Measurements from ENCODE around the gene STAB2. TPM values are rescaled to one million over a fixed set of nuclear protein-coding genes. Genes with fewer than 3 reads are reported as not detected.
A peak's percentile ranks its signal among the peaks of the same experiment; 100 is the strongest.

Gene STAB2
- total RNA-seq, 4 donors from 2014 or later = 0.95 TPM; not detected in 3

- H3K4me3 ChIP-seq = no peak overlapping the region
- TF ChIP-seq, protein P1, sequence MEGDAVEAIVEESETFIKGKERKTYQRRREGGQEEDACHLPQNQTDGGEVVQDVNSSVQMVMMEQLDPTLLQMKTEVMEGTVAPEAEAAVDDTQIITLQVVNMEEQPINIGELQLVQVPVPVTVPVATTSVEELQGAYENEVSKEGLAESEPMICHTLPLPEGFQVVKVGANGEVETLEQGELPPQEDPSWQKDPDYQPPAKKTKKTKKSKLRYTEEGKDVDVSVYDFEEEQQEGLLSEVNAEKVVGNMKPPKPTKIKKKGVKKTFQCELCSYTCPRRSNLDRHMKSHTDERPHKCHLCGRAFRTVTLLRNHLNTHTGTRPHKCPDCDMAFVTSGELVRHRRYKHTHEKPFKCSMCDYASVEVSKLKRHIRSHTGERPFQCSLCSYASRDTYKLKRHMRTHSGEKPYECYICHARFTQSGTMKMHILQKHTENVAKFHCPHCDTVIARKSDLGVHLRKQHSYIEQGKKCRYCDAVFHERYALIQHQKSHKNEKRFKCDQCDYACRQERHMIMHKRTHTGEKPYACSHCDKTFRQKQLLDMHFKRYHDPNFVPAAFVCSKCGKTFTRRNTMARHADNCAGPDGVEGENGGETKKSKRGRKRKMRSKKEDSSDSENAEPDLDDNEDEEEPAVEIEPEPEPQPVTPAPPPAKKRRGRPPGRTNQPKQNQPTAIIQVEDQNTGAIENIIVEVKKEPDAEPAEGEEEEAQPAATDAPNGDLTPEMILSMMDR (IDR thresholded peaks at IDR 0.05) = no peak
- TF ChIP-seq POLR2A (IDR thresholded peaks at IDR 0.05) = no peak
- H3K36me3 ChIP-seq = no peaks in the 10 kb centered on the region
- H3K27ac ChIP-seq = no peak overlapping the region
- DNase-seq = no peak
- WGBS, 2 donors = 59% methylated on average over 3 of the region's 3 CpGs
- H3K27me3 ChIP-seq = peaks cover 0 to 18% (median 0%) of the 10 kb centered on the region in 4 donors
- no peaks in the 10 kb centered on the region for H3K4me1 ChIP-seq
- intact Hi-C loops (cut with DNase I) = loop anchor here (10.0 kb wide), 1 partner anchor 603 kb away; no protein-coding TSS in a partner anchor
- H3K9me3 ChIP-seq = no peaks in the 10 kb centered on the region
Measured at GRCh38 chr12:103547376-103547775, 39.7 kb upstream of the STAB2 start.

- Histone ChIP-seq H3K4me1 (no peaks in the 10 kb centered on the region), H3K4me3 (no peak overlapping the region), H3K27ac (no peak overlapping the region), H3K27me3 (peaks cover 0 to 24% (median 0%) of the 10 kb centered on the region in 4 donors), H3K36me3 (no peaks in the 10 kb centered on the region), H3K9me3 (no peaks in the 10 kb centered on the region)
- intact Hi-C loops (cut with DNase I) = loop anchor here (10.0 kb wide), 1 partner anchor 603 kb away; no protein-coding TSS in a partner anchor
- no peak for TF ChIP-seq POLR2A (IDR thresholded peaks at IDR 0.05)
- TF ChIP-seq, protein P1 (IDR thresholded peaks at IDR 0.05) = no peak
- WGBS, 2 donors = 61 to 65% methylated on average over 6 of the region's 6 CpGs
- DNase-seq = no peak
Measured at GRCh38 chr12:103547929-103548328, 39.1 kb upstream of the STAB2 start.

DNA sequence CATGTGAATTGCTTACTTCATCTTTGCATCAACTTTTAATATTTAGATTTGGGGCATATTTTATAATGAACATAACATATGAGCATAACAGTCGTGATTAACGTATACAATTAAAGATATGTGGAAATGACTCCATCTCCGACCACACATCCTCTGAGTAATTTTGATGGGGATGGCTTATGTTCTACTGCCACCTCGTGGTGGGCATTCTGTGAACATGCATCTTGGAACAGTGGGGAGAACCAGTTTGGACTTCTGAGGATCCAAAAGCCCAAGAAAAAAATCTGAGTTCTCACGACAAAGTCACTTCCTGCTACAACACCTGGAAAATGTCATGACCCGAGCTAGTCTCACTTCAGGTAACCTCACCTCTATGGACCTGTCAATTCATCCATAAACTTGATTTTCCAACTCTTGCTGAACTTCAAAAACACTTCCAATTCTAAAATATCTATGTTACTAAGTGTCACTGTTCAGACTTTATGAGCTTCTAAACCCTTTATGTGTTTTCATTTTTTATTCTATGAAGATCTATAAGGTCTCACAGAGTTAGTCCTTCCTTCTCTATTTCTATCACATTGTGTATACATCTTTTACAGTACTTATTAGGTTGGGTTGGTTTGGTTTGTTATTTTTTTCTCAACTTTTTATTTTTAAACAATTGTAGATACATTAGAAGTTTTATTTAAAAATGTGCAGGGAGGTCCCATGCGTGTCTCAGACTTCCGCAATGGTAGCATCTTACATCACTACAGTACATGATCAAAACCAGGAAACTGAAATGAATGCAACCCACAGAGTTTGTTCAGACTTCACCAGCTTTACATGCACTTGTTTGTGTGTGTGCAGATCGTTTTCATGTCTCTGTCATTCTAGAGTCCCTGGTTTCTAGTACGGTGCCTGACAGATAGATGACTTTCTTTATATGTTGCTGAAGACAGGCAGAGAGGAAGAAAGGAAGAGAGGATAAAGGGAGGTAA is 38.2 kb upstream of the STAB2 start:
- H3K9me3 ChIP-seq = no peaks in the 10 kb centered on the region
- H3K4me3 ChIP-seq = no peak overlapping the region
- WGBS, 2 donors = 24 to 27% methylated on average over 10 of the region's 10 CpGs
- TF ChIP-seq, protein P1 (IDR thresholded peaks at IDR 0.05) = peak; percentile 69 to 87 (median 78)
- TF ChIP-seq POLR2A (IDR thresholded peaks at IDR 0.05) = no peak
- H3K36me3 ChIP-seq = no peaks in the 10 kb centered on the region
- H3K27me3 ChIP-seq = peaks cover 0 to 31% (median 0%) of the 10 kb centered on the region in 4 donors
- H3K4me1 ChIP-seq = no peaks in the 10 kb centered on the region
- no peak for DNase-seq
- no peak overlapping the region for H3K27ac ChIP-seq
- intact Hi-C loops (cut with DNase I) = loop anchor here (10.0 kb wide), 1 partner anchor 604 kb away; no protein-coding TSS in a partner anchor

DNA sequence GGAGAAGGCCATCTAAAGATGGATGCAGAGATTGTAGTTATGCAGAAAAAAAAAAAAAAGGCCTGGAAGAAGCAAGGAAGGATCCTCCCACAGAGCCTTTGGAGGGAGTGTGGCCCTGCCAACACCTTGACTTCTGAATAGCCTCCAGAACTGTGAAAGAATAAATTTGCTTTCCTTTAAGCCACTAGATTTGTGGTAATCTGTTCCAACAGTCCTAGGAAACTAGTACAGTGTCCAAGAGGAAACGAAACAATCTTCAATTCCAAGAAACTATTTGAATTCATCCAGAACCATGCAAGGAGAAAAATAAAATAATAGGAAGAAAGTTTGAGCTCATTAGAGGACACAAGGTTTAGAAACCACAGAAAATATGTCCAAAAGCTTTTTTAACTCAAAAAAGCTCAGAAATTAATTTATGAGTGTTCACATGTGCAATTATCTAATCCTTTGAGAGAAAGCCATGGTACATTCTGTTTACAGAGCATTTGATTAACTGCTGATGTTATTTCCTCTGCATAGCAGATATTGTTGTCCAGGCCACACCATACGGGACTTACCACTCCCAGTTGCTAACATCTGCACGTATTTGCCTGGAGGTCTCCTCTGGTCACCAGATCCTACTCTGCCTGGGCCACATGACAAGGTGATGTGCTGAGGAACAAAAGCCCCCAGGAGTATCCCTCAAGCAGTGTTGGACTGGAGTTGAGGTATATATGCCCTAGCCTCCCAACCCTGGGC is 30.0 kb upstream of the STAB2 start:
- Histone ChIP-seq H3K27me3 (peaks cover 0 to 32% (median 0%) of the 10 kb centered on the region in 4 donors), H3K36me3 (no peaks in the 10 kb centered on the region), H3K4me3 (no peak overlapping the region), H3K9me3 (no peaks in the 10 kb centered on the region), H3K4me1 (peaks cover 0 to 7% (median 0%) of the 10 kb centered on the region in 3 donors), H3K27ac (peak overlapping the region in 3 of 4 donors; percentile 42 to 80 (median 64))
- no peak for DNase-seq
- 41 to 46% methylated on average over 3 of the region's 3 CpGs for WGBS, 2 donors
- TF ChIP-seq, protein P1 (IDR thresholded peaks at IDR 0.05) = no peak
- no peak for TF ChIP-seq POLR2A (IDR thresholded peaks at IDR 0.05)
- intact Hi-C loops (cut with DNase I) = no loop called here

Measured in esophagus squamous epithelium (tissue), 5 donors.